H9 (cell line): ENCODE data around the gene IQCM. TPM values are rescaled to one million over a fixed set of nuclear protein-coding genes. Genes with fewer than 3 reads are reported as not detected.

Experiments used
- DNase-seq: peaks from one replicate; pipeline ENCODE4 v3.0.0-alpha.2; 2017
- H2AFZ ChIP-seq: one replicate; pipeline ENCODE4 v1.6.1; 2013; ENCODE audit warnings: mild to moderate bottlenecking, low read length, control low read depth, moderate library complexity
- H2AK5ac ChIP-seq: 2 replicates; pipeline ENCODE4 v1.6.1; 2013; ENCODE audit warnings: low read length, control low read depth, mixed read lengths; ENCODE audit not compliant: insufficient read length
- H2BK120ac ChIP-seq: one replicate; pipeline ENCODE4 v1.6.1; 2013; ENCODE audit warnings: low read depth, mild to moderate bottlenecking, low read length, control low read depth, inconsistent platforms; ENCODE audit not compliant: poor library complexity, severe bottlenecking
- H2BK12ac ChIP-seq: 2 replicates; pipeline ENCODE4 v1.6.1; 2013; ENCODE audit warnings: low read length, control low read depth, mixed read lengths, low read depth; ENCODE audit not compliant: insufficient read length
- H2BK15ac ChIP-seq: 2 replicates; pipeline ENCODE4 v1.6.1; 2013; ENCODE audit warnings: low read depth, low read length, control low read depth
- H2BK20ac ChIP-seq: one replicate; pipeline ENCODE4 v1.6.1; 2013; ENCODE audit warnings: low read depth, mild to moderate bottlenecking, low read length, control low read depth, inconsistent platforms; ENCODE audit not compliant: poor library complexity, severe bottlenecking
- H2BK5ac ChIP-seq: 2 replicates; pipeline ENCODE4 v1.6.1; 2013; ENCODE audit warnings: low read length, control low read depth, mixed read lengths; ENCODE audit not compliant: insufficient read length
- H3K14ac ChIP-seq: 2 replicates; pipeline ENCODE4 v1.6.1; 2013; ENCODE audit warnings: low read length, control low read depth; ENCODE audit not compliant: insufficient read depth
- H3K18ac ChIP-seq: 2 replicates; pipeline ENCODE4 v1.6.1; 2013; ENCODE audit warnings: low read depth, mild to moderate bottlenecking, mixed read lengths, low read length, control low read depth; ENCODE audit not compliant: insufficient read length
- H3K23ac ChIP-seq: 2 replicates; pipeline ENCODE4 v1.6.1; 2013; ENCODE audit warnings: low read length, control low read depth, mixed read lengths, low read depth; ENCODE audit not compliant: insufficient read length
- H3K23me2 ChIP-seq: 2 replicates; pipeline ENCODE4 v1.6.1; 2013; ENCODE audit warnings: low read depth, mild to moderate bottlenecking, mixed read lengths, low read length, control low read depth; ENCODE audit not compliant: insufficient read length, poor library complexity, severe bottlenecking
- H3K27ac ChIP-seq: 2 replicates; pipeline ENCODE4 v1.5.1; 2013; ENCODE audit warnings: low read length, control low read depth, mixed read lengths, low read depth; ENCODE audit not compliant: insufficient read length
- H3K27me3 ChIP-seq: 2 replicates; pipeline ENCODE4 v1.6.1; 2013; ENCODE audit warnings: low read length, control low read depth, inconsistent platforms; ENCODE audit not compliant: insufficient read depth
- H3K4ac ChIP-seq: 2 replicates; pipeline ENCODE4 v1.6.1; 2013; ENCODE audit warnings: low read depth, mild to moderate bottlenecking, control low read depth, inconsistent platforms, low read length, moderate library complexity
- H3K4me1 ChIP-seq: 2 replicates; pipeline ENCODE4 v1.6.1; 2013; ENCODE audit warnings: low read length, control low read depth, inconsistent platforms; ENCODE audit not compliant: insufficient read depth
- H3K4me2 ChIP-seq: 2 replicates; pipeline ENCODE4 v1.6.1; 2013; ENCODE audit warnings: low read length, control low read depth, mixed read lengths; ENCODE audit not compliant: insufficient read length, insufficient read depth
- H3K56ac ChIP-seq: 2 replicates; pipeline ENCODE4 v1.6.1; 2013; ENCODE audit warnings: low read depth, mild to moderate bottlenecking, mixed read lengths, low read length, control low read depth; ENCODE audit not compliant: insufficient read length
- H3K79me1 ChIP-seq: 2 replicates; pipeline ENCODE4 v1.6.1; 2013; ENCODE audit warnings: low read depth, mild to moderate bottlenecking, moderate library complexity, low read length, control low read depth, inconsistent platforms; ENCODE audit not compliant: insufficient read depth, poor library complexity, severe bottlenecking
- H3K79me2 ChIP-seq: 2 replicates; pipeline ENCODE4 v1.6.1; 2013; ENCODE audit warnings: low read length, control low read depth, inconsistent platforms; ENCODE audit not compliant: insufficient read depth
- H3K9ac ChIP-seq: 2 replicates; pipeline ENCODE4 v1.6.1; 2013; ENCODE audit warnings: low read length, control low read depth, mixed read lengths; ENCODE audit not compliant: insufficient read length; ENCODE audit errors: extremely low read depth
- H3K9me3 ChIP-seq: one replicate; pipeline ENCODE4 v1.6.1; 2013; ENCODE audit warnings: low read depth, low read length, inconsistent platforms; ENCODE audit not compliant: control insufficient read depth
- H3T11ph ChIP-seq: one replicate; pipeline ENCODE4 v1.6.1; 2013; ENCODE audit warnings: mild to moderate bottlenecking, low read length, control low read depth, inconsistent platforms
- H4K20me1 ChIP-seq: one replicate; pipeline ENCODE4 v1.6.1; 2013; ENCODE audit not compliant: control insufficient read depth, insufficient read length, insufficient read depth
- H4K5ac ChIP-seq: 2 replicates; pipeline ENCODE4 v1.6.1; 2013; ENCODE audit warnings: low read depth, mild to moderate bottlenecking, mixed read lengths, low read length, control low read depth; ENCODE audit not compliant: insufficient read length
- H4K8ac ChIP-seq: replicated peaks from 2 replicates; pipeline ENCODE4 v1.6.1; 2013; ENCODE audit warnings: low read length, control low read depth, mixed read lengths, low read depth; ENCODE audit not compliant: insufficient read length
- H4K91ac ChIP-seq: 2 replicates; pipeline ENCODE4 v1.6.1; 2013; ENCODE audit warnings: low read depth, mild to moderate bottlenecking, moderate library complexity, mixed read lengths, low read length, control low read depth; ENCODE audit not compliant: insufficient read length
- H3K27ac Mint-ChIP-seq, 3 experiments: 2 replicates in 2 of 3; 3 replicates in 1 of 3; pipeline ENCODE4 v1.8.0; 2020 to 2021; ENCODE audit warnings: mixed read lengths in 3 of 3, mild to moderate bottlenecking in 1 of 3, moderate library complexity in 1 of 3
- H3K27me3 Mint-ChIP-seq: 2 replicates; pipeline ENCODE4 v1.8.0; 2021; ENCODE audit warnings: low read depth, mild to moderate bottlenecking, moderate library complexity, mixed read lengths
- H3K36me3 Mint-ChIP-seq, 3 experiments: 2 replicates in 2 of 3; 3 replicates in 1 of 3; pipeline ENCODE4 v1.8.0; 2020 to 2021; ENCODE audit warnings: low read depth in 3 of 3, mixed read lengths in 3 of 3; ENCODE audit not compliant: insufficient read depth in 1 of 3
- H3K4me1 Mint-ChIP-seq, 2 experiments: 2 replicates each; pipeline ENCODE4 v1.8.0; 2020; ENCODE audit warnings: mixed read lengths in 2 of 2
- H3K4me3 Mint-ChIP-seq, 2 experiments: 2 replicates in 1 of 2; 3 replicates in 1 of 2; pipeline ENCODE4 v1.8.0; 2020 to 2021; ENCODE audit warnings: mild to moderate bottlenecking in 2 of 2, mixed read lengths in 2 of 2, moderate library complexity in 1 of 2
- H3K9me3 Mint-ChIP-seq, 2 experiments: 2 replicates in 1 of 2; 3 replicates in 1 of 2; pipeline ENCODE4 v1.8.0; 2020; ENCODE audit warnings: mild to moderate bottlenecking in 2 of 2, mixed read lengths in 2 of 2, moderate library complexity in 1 of 2
- CTCF ChIP-seq: fragments of 200-600 bp; sonication (generic); conservative IDR thresholded peaks from 3 replicates; pipeline ENCODE4 v1.8.0; 2021; ENCODE audit warnings: antibody characterized with exemption, mild to moderate bottlenecking
- WGBS: extraction: QIAGEN DNeasy Blood & Tissue Kit; methylation state at CpG from one replicate; pipeline ENCODE4 v1.1.7; 2013; ENCODE audit warnings: missing lambda C conversion rate, low lambda C conversion rate, mixed read lengths; ENCODE audit not compliant: insufficient read length; ENCODE audit errors: extremely low coverage; 5-methylcytosine and 5-hydroxymethylcytosine counted together
- total RNA-seq: library from RNA; stranded (reverse); gene quantifications from 2 replicates; pipeline ENCODE4 v1.2.1, GENCODE V29; 2021

IQCM gene
- total RNA-seq, 1 experiment from 2014 or later = 0.15 TPM

- Mint-ChIP-seq H3K27me3 (no peaks in the 10 kb centered on the region), H3K4me3 (no peak overlapping the region), H3K36me3 (peaks cover 0 to 4% (median 1%) of the 10 kb centered on the region in 3 experiments; a peak in 3 of 7 replicates), H3K9me3 (peaks cover 0 to 4% of the 10 kb centered on the region in 2 experiments; a peak in 1 of 5 replicates), H3K27ac (no peak overlapping the region), H3K4me1 (peaks cover 3 to 4% of the 10 kb centered on the region in 2 experiments; a peak in 3 of 4 replicates)
- Histone ChIP-seq H2BK15ac (no peak overlapping the region), H2AFZ (no peak overlapping the region), H3T11ph (no peak overlapping the region), H2BK120ac (no peak overlapping the region), H3K9ac (no peak overlapping the region), H2BK5ac (no peak overlapping the region), H3K56ac (no peak overlapping the region), H3K9me3 (no peaks in the 10 kb centered on the region), H4K8ac (no peak overlapping the region), H3K14ac (no peak overlapping the region), H2AK5ac (no peak overlapping the region), H3K79me1 (no peaks in the 10 kb centered on the region), H3K23me2 (peaks cover 3% of the 10 kb centered on the region), H3K4me1 (no peaks in the 10 kb centered on the region), H2BK12ac (no peak overlapping the region), H4K20me1 (no peaks in the 10 kb centered on the region), H3K18ac (no peak overlapping the region), H3K27ac (no peak overlapping the region), H4K91ac (no peak overlapping the region), H3K23ac (no peak overlapping the region), H4K5ac (no peak overlapping the region), H2BK20ac (no peak overlapping the region), H3K27me3 (no peaks in the 10 kb centered on the region), H3K4ac (no peak overlapping the region), H3K4me2 (no peak overlapping the region), H3K79me2 (no peaks in the 10 kb centered on the region)
- no CpG with 5 or more reads among the region's 3 CpGs for WGBS
- DNase-seq = no peak
- no peak for TF ChIP-seq CTCF
Measured at GRCh38 chr4:149498246-149498645, 317.4 kb downstream of the IQCM start.
